Heart left ventricle (tissue), 16 donors: ENCODE data around the gene OPN4. TPM values are rescaled to one million over a fixed set of nuclear protein-coding genes. Genes with fewer than 3 reads are reported as not detected.
A peak's percentile ranks its signal among the peaks of the same experiment; 100 is the strongest.

Experiments
- ATAC-seq, 4 donors: fragments of 200-7000 bp; cut with Tn5 transposase; one replicate each; pipeline ENCODE4 v1.9.1; 2020 to 2022; ENCODE audit warnings: moderate library complexity in 4 of 4, mild to moderate bottlenecking in 3 of 4, moderate number of reproducible peaks in 1 of 4
- DNase-seq, 5 donors: peaks; one replicate each; pipeline ENCODE4 v3.0.0-alpha.2; 2020
- H3K27ac ChIP-seq, 12 donors: fragments of 200-600 bp; sonication (generic) in 4 of 12; one replicate each; pipeline versions ENCODE4 v1.5.0 to v1.8.0; 2016 to 2022; ENCODE audit warnings: mild to moderate bottlenecking in 2 of 12
- H3K27me3 ChIP-seq, 9 donors: fragments of 200-600 bp; sonication (generic) in 2 of 9; one replicate each; pipeline versions ENCODE4 v1.5.1 to v1.8.0; 2016 to 2022; ENCODE audit warnings: mild to moderate bottlenecking in 3 of 9
- H3K36me3 ChIP-seq, 9 donors: fragments of 200-600 bp; sonication (generic) in 2 of 9; one replicate each; pipeline versions ENCODE4 v1.5.0 to v1.8.0; 2018 to 2022; ENCODE audit warnings: mild to moderate bottlenecking in 2 of 9
- H3K4me1 ChIP-seq, 12 donors: fragments of 200-600 bp; sonication (generic) in 4 of 12; one replicate each; pipeline versions ENCODE4 v1.5.0 to v1.8.0; 2016 to 2022; ENCODE audit warnings: mild to moderate bottlenecking in 3 of 12
- H3K4me3 ChIP-seq, 12 donors: fragments of 200-600 bp; sonication (generic) in 4 of 12; one replicate each; pipeline versions ENCODE4 v1.5.0 to v1.8.0; 2017 to 2022; ENCODE audit warnings: mild to moderate bottlenecking in 9 of 12, moderate library complexity in 4 of 12
- H3K9me3 ChIP-seq, 12 donors: fragments of 200-600 bp; sonication (generic) in 4 of 12; one replicate each; pipeline versions ENCODE4 v1.5.0 to v1.8.0; 2016 to 2022; ENCODE audit warnings: mild to moderate bottlenecking in 1 of 12
- POLR2A ChIP-seq, 2 donors: fragments of 450-650 bp; IDR thresholded peaks; one replicate each; pipeline ENCODE4 v1.6.1; 2017; ENCODE audit warnings: antibody characterized with exemption in 2 of 2, mild to moderate bottlenecking in 2 of 2, moderate library complexity in 2 of 2
- WGBS, 4 donors: extraction: QIAGEN DNeasy Blood & Tissue Kit in 2 of 4; methylation state at CpG; one replicate each; pipeline versions ENCODE4 v1.1.5 to v1.1.7; 2013 to 2018; 5-methylcytosine and 5-hydroxymethylcytosine counted together
- intact Hi-C, 10 donors: fragments of 100-400 bp; cut with DNase I; formaldehyde crosslinking; loops; one replicate each; pipeline versions ENCODE4 v1.11.1 to v1.14.2; 2022
- polyA plus RNA-seq, 2 donors: library from polyadenylated mRNA; stranded (reverse); fragments of 200-250 nt; gene quantifications; one replicate each; pipeline ENCODE4 v1.2.3, GENCODE V29; 2013
- total RNA-seq, 9 donors: library from RNA; depleted of rRNA in 2 of 9; stranded (reverse); fragments of >200 nt in 2 of 9; fragmentation: NEBNext Ultra II Directional in 3 of 9; extraction: Animal tissue kit (Norgen Biotek cat#: 25700) in 3 of 9; gene quantifications; one replicate each; pipeline versions ENCODE4 v1.1.0 to v1.2.4, GENCODE V29; 2016 to 2023
- TF ChIP-seq, protein P1 (sequence below), 12 donors: fragments of 200-600 bp; sonication (generic) in 4 of 12; IDR thresholded peaks; one replicate each; pipeline versions ENCODE4 v1.5.0 to v1.8.0; 2018 to 2022; ENCODE audit warnings: antibody characterized with exemption in 12 of 12, mild to moderate bottlenecking in 5 of 12
- donor health status: ischemic (EF 13 %, LVEDD 7.1; RV severe dilation, severe dysfunction).
- donor health status: healthy with polysubstance abuse.
- donor health status: DM: no; HTN: yes; CAD: no.
- donor health status: DM: no; HTN: no; CAD: no.
- donor health status: ischemic (EF 25% LVEDD 6.9; RV normal size, moderate dysfunction).
- donor health status: ischemic (EF 25% LVEDD 5.7; RV mildly dilated, moderate dysfunction).
- donor health status: healthy.
- donor health status: DM: yes; HTN: yes; CAD: no.
- donor health status: ischemic (EF 35%, LVEDD 5.7; RV mildly dilated, moderate dysfunction).
- donor health status: nonischemic (EF 11% LVEDD 7.7; RV severe dilation, severe dysfunction).
- donor health status: DM: yes; HTN: yes; CAD: no.
- donor health status: PGD.
- donor health status: ischemic (EF 29% LVEDD 5.4; RV normal size, mild dysfunction).
- donor health status: nonischemic (EF 23%, LVEDD 6.1; RV moderate dilation, normal function).

OPN4 gene
- total and polyA plus RNA-seq, 11 donors = 0.03 to 0.28 (median 0.19) TPM; not detected in 6

DNA sequence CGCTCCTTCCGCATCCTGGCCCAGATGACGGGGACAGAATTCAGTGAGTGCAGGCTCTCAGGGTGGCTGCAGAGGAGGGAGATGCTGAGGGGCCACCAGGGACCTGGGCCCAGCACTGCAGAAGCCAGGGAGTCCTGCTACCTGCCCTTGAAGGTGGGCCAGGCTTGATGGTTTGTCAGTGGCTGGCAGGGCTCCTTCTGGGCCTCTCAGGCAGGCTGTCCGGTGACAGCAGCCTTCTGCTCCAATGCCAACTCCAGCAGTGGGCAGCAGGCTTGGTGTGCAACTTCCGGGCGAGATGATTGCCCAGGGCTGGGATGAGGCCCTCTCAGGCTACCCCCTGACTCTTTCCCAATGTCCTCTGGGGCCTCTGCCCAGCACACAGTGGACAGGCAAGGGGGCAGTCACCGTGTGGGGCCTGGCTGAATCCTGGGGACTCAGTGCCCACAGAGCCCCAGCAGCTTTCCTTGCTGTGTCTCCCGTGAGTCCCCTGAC lies 37.7 kb downstream of the OPN4 start:
- H3K4me1 ChIP-seq = peaks cover 0 to 58% (median 18%) of the 10 kb centered on the region in 12 donors
- peaks cover 0 to 40% (median 4%) of the 10 kb centered on the region in 9 donors for H3K36me3 ChIP-seq
- H3K27me3 ChIP-seq = no peaks in the 10 kb centered on the region
- H3K9me3 ChIP-seq = no peaks in the 10 kb centered on the region
- peak overlapping the region in 11 of 12 donors; percentile 4 to 99 (median 57) for H3K27ac ChIP-seq
- intact Hi-C loops = loop anchor here in 3 of 10 donors (5.0 kb wide), 2 partner anchors 205 to 210 kb away; no protein-coding TSS in a partner anchor
- no peak overlapping the region for H3K4me3 ChIP-seq
- WGBS, 4 donors = 58 to 79% (median 67%) methylated on average over 5 to 8 of the region's 8 CpGs
- TF ChIP-seq, protein P1, sequence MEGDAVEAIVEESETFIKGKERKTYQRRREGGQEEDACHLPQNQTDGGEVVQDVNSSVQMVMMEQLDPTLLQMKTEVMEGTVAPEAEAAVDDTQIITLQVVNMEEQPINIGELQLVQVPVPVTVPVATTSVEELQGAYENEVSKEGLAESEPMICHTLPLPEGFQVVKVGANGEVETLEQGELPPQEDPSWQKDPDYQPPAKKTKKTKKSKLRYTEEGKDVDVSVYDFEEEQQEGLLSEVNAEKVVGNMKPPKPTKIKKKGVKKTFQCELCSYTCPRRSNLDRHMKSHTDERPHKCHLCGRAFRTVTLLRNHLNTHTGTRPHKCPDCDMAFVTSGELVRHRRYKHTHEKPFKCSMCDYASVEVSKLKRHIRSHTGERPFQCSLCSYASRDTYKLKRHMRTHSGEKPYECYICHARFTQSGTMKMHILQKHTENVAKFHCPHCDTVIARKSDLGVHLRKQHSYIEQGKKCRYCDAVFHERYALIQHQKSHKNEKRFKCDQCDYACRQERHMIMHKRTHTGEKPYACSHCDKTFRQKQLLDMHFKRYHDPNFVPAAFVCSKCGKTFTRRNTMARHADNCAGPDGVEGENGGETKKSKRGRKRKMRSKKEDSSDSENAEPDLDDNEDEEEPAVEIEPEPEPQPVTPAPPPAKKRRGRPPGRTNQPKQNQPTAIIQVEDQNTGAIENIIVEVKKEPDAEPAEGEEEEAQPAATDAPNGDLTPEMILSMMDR (IDR thresholded peaks at IDR 0.05) = no peak
- TF ChIP-seq POLR2A (IDR thresholded peaks at IDR 0.05) = no peak
- peak in 1 of 5 donors; percentile 58 for DNase-seq
- ATAC-seq = peak in 3 of 4 donors; percentile 1 to 3 (median 1)

DNA sequence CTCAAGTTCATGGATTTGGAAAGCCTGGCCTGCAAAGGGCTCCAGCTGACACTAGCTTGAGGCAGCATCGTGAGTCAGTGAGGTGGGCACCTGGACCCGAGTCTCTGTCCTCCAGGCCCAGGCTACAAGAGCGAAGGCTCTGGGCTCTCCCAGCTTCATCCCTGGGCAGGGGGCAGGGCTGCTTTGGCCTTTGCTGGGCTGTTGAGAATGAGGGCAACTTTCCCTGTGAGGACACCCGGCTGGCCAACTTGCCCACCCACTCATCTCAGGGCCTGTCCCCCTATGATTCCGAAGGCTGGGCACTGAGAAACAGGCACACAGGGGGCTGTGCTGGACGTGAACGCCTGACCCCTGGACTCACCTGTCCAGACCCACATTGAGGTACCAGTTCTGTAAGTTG lies 38.3 kb downstream of the OPN4 start:
- no peaks in the 10 kb centered on the region for H3K27me3 ChIP-seq
- no peak for DNase-seq
- TF ChIP-seq, protein P1 (IDR thresholded peaks at IDR 0.05) = no peak
- TF ChIP-seq POLR2A (IDR thresholded peaks at IDR 0.05) = no peak
- intact Hi-C loops = loop anchor here in 3 of 10 donors (5.0 kb wide), 2 partner anchors 205 to 210 kb away; no protein-coding TSS in a partner anchor
- no peak overlapping the region for H3K4me3 ChIP-seq
- H3K27ac ChIP-seq = peak overlapping the region in 10 of 12 donors; percentile 6 to 99 (median 62)
- peaks cover 0 to 52% (median 18%) of the 10 kb centered on the region in 12 donors for H3K4me1 ChIP-seq
- H3K9me3 ChIP-seq = no peaks in the 10 kb centered on the region
- 80 to 89% (median 85%) methylated on average over 6 to 7 of the region's 7 CpGs for WGBS, 4 donors
- peaks cover 0 to 44% (median 6%) of the 10 kb centered on the region in 9 donors for H3K36me3 ChIP-seq
- ATAC-seq = no peak

DNA sequence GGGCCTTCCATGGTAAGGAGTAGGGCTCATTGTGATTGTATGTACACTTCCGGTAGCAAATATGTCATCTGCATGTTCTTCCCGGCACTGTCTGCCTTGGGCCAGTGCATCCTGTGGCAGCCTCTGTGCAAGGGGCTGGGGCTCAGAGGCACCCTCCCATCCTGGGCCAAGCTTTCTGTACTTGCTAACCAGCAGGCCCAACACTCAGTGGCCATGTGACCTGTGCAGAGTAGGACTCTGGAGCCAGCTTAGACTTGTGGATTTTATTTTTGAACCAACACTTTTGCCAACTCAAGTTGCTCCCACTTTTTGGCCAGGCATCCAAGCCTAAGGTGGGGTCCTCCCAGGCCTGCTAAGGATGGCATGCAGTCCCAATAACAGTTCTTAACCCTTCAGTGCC lies 38.9 kb downstream of the OPN4 start:
- TF ChIP-seq POLR2A (IDR thresholded peaks at IDR 0.05) = no peak
- TF ChIP-seq, protein P1 (IDR thresholded peaks at IDR 0.05) = no peak
- peaks cover 0 to 50% (median 20%) of the 10 kb centered on the region in 12 donors for H3K4me1 ChIP-seq
- peak overlapping the region in 1 of 12 donors; percentile 6 for H3K4me3 ChIP-seq
- no peak for DNase-seq
- no peak for ATAC-seq
- peak overlapping the region in 7 of 12 donors; percentile 5 to 99 (median 68) for H3K27ac ChIP-seq
- no peaks in the 10 kb centered on the region for H3K9me3 ChIP-seq
- WGBS, 4 donors = 49 to 81% (median 63%) methylated on average over 2 of the region's 2 CpGs
- no peaks in the 10 kb centered on the region for H3K27me3 ChIP-seq
- H3K36me3 ChIP-seq = peaks cover 0 to 50% (median 12%) of the 10 kb centered on the region in 9 donors
- intact Hi-C loops = loop anchor here in 3 of 10 donors (5.0 kb wide), 2 partner anchors 204 to 209 kb away; no protein-coding TSS in a partner anchor

DNA sequence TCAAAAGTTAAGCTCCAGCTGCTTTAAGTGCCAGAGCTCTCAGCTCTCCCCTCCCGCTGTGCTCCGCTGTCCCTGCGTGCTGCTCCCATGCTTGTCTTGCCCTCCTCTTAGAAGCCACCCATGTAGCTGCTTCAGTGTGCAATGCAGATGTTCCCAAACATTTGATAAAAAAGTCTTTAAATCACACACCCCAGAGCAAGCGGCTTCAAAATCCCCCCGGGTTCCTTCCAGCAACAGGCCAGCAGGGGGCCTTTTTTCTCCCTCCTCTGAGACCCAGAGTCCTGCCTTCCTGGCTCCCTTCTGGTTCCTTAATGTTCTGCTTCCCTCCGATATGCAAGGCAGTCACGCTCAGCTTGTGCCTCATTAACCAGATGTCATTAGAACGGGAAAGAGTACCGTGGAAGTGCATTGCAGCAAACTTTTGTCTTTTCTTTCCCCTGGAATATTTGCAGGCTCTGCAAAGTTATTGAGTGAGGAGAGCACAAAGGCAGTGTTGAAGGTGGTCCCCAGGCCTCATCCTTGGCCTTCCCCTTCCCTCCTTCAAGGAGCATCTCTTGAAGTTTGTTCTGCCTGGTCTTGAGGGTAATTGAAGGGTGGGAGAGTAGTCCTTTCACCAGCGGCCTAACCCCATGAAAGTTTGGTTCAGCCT lies 39.5 kb downstream of the OPN4 start:
- WGBS, 4 donors = 25 to 27% (median 26%) methylated on average over 10 of the region's 10 CpGs
- no peak for ATAC-seq
- no peak for DNase-seq
- H3K4me3 ChIP-seq = peak overlapping the region in 1 of 12 donors; percentile 6
- peak overlapping the region in 7 of 12 donors; percentile 5 to 99 (median 68) for H3K27ac ChIP-seq
- peaks cover 0 to 45% (median 18%) of the 10 kb centered on the region in 12 donors for H3K4me1 ChIP-seq
- H3K9me3 ChIP-seq = no peaks in the 10 kb centered on the region
- H3K27me3 ChIP-seq = no peaks in the 10 kb centered on the region
- H3K36me3 ChIP-seq = peaks cover 0 to 56% (median 18%) of the 10 kb centered on the region in 9 donors
- TF ChIP-seq, protein P1 (IDR thresholded peaks at IDR 0.05) = peak; percentile 31 to 73 (median 53)
- no peak for TF ChIP-seq POLR2A (IDR thresholded peaks at IDR 0.05)
- intact Hi-C loops = loop anchor here in 3 of 10 donors (5.0 kb wide), 2 partner anchors 203 to 208 kb away; no protein-coding TSS in a partner anchor
